H1 (cell line): ENCODE measurements around the gene TUBB2B. TPM values are rescaled to one million over a fixed set of nuclear protein-coding genes. Genes with fewer than 3 reads are reported as not detected.

Source experiments
- CREB1 ChIP-seq: IDR thresholded peaks from 2 replicates; pipeline ENCODE4 v1.6.1; 2012; ENCODE audit warnings: inconsistent platforms
- CTBP2 ChIP-seq: IDR thresholded peaks from 2 replicates; pipeline ENCODE4 v1.7.0; 2011; ENCODE audit warnings: borderline replicate concordance, mild to moderate bottlenecking, moderate library complexity, mixed read lengths, low read length; ENCODE audit not compliant: insufficient read depth, insufficient read length
- MAX ChIP-seq: IDR thresholded peaks from 2 replicates; pipeline ENCODE4 v1.6.1; 2012; ENCODE audit warnings: inconsistent platforms
- SIN3A ChIP-seq, 2 experiments: IDR thresholded peaks in 1 of 2; conservative IDR thresholded peaks in 1 of 2; 2 replicates each; pipeline ENCODE4 v1.6.1; 2011 to 2012; ENCODE audit warnings: low read length in 2 of 2, improper control_type of control experiment in 1 of 2, low read depth in 1 of 2, mild to moderate bottlenecking in 1 of 2
- polyA plus RNA-seq, 7 experiments: library from polyadenylated mRNA; depleted of rRNA in 3 of 7; stranded (reverse) in 5 of 7; unstranded in 2 of 7; fragments of >200 nt in 5 of 7; fragments of 200-250 nt in 2 of 7; gene quantifications; 1 replicate in 5 of 7; 2 replicates in 1 of 7; 4 replicates in 1 of 7; pipeline versions ENCODE4 v1.2.1 to v1.2.3, GENCODE V29; 2011 to 2013; ENCODE audit warnings: missing spikeins in 2 of 7, mixed read lengths in 2 of 7
- total RNA-seq: library from RNA; stranded (reverse); fragmentation: NEBNext Ultra II Directional; extraction: Animal tissue kit (Norgen Biotek cat#: 25700); gene quantifications from 2 replicates; pipeline ENCODE4 v1.2.1, GENCODE V29; 2021

TUBB2B gene
- total and polyA plus RNA-seq, 2 of the 8 experiments (the other 6 are each of a cell fraction or from before 2014, with no cell fraction given): 612 to 722 TPM

GRCh38 chr6:3258720-3259490, 31.5 kb upstream of the TUBB2B start, which contains the start of gene PSMG4 (continued):
- TF ChIP-seq MAX: peak; percentile 81
- peak; percentile 54; the same call in 1 of the 2 replicates for TF ChIP-seq CREB1
- no peak for TF ChIP-seq CTBP2
- peak; percentile 79 to 85; a peak in 3 of 4 replicates for TF ChIP-seq SIN3A (conservative IDR thresholded peaks at IDR 0.05 in 1 of 2, IDR thresholded peaks at IDR 0.05 in 1 of 2; ENCODE audit: low read depth in 1 of 2, low read length in 2 of 2)
- TF ChIP-seq, all 59 proteins: peak for 18
